Endothelial cell of umbilical vein (primary cell): Measurements from ENCODE around the gene KLHL18. TPM values are rescaled to one million over a fixed set of nuclear protein-coding genes. Genes with fewer than 3 reads are reported as not detected.

Source experiments
- BruUV-seq: library from RNA; stranded (reverse); fragments of 400-500 nt; replicated peaks from 2 replicates; lab custom pipeline; 2021; lab: Mats Ljungman, UMichigan
- CTCF ChIA-PET: fragments of 300-600, 350-600 bp; sonication (Branson Sonifier 250); formaldehyde crosslinking; loops from one replicate; lab custom pipeline; 2021; ENCODE audit warnings: antibody characterized with exemption, inconsistent platforms; lab: Charles Lee
- POLR2A ChIA-PET: fragments of 300-600, 350-600 bp; sonication (Branson Sonifier 250); formaldehyde crosslinking; loops from one replicate; lab custom pipeline; 2021; ENCODE audit warnings: antibody characterized with exemption, inconsistent platforms; lab: Charles Lee
- DNase-seq: peaks from one replicate; pipeline ENCODE4 v3.0.0-alpha.2; 2011; ENCODE audit warnings: low read depth, low spot score
- FAIRE-seq: peaks from 2 replicates; lab custom pipeline; 2011; peaks lifted over from hg19 to GRCh38; lab: Jason Lieb, UNC
- H2AFZ ChIP-seq: 2 replicates; pipeline ENCODE4 v1.6.0; 2012; ENCODE audit warnings: low read depth, low read length, control low read depth, inconsistent platforms
- H3K27ac ChIP-seq: 2 replicates; pipeline ENCODE4 v1.5.1; 2011; ENCODE audit warnings: low read depth, mild to moderate bottlenecking, control low read depth, low read length, moderate library complexity; ENCODE audit not compliant: insufficient read depth
- H3K27me3 ChIP-seq, 2 experiments: 2 replicates each; pipeline versions ENCODE4 v1.6.0 to v1.6.1; 2011; ENCODE audit warnings: low read length in 2 of 2, mixed read lengths in 1 of 2; ENCODE audit not compliant: control insufficient read depth in 2 of 2, insufficient read depth in 2 of 2
- H3K36me3 ChIP-seq, 2 experiments: 2 replicates in 1 of 2; 3 replicates in 1 of 2; pipeline ENCODE4 v1.5.1; 2011; ENCODE audit warnings: low read length in 2 of 2, mild to moderate bottlenecking in 1 of 2, moderate library complexity in 1 of 2; ENCODE audit not compliant: control insufficient read depth in 2 of 2, insufficient read depth in 2 of 2; ENCODE audit errors: extremely low read depth in 1 of 2
- H3K4me1 ChIP-seq: 3 replicates; pipeline ENCODE4 v1.5.1; 2011; ENCODE audit warnings: mild to moderate bottlenecking, low read length; ENCODE audit not compliant: control insufficient read depth, insufficient read depth; ENCODE audit errors: extremely low read depth
- H3K4me2 ChIP-seq: 2 replicates; pipeline ENCODE4 v1.6.1; 2011; ENCODE audit warnings: low read length, control low read depth, mixed read lengths; ENCODE audit not compliant: insufficient read depth
- H3K4me3 ChIP-seq, 3 experiments: fragments of 200-600 bp in 1 of 3; sonication (generic), shearing (Covaris generic) in 1 of 3; replicated peaks in 1 of 3; 2 replicates each; pipeline ENCODE4 v1.5.1; 2011 to 2016; ENCODE audit warnings: control low read depth in 3 of 3, low read length in 3 of 3, mild to moderate bottlenecking in 2 of 3, inconsistent platforms in 1 of 3, low read depth in 1 of 3, moderate library complexity in 1 of 3; ENCODE audit not compliant: insufficient read depth in 1 of 3
- H3K79me2 ChIP-seq: 2 replicates; pipeline ENCODE4 v1.6.0; 2012; ENCODE audit warnings: low read length, inconsistent platforms; ENCODE audit not compliant: control insufficient read depth, insufficient read depth
- H3K9ac ChIP-seq: replicated peaks from 2 replicates; pipeline ENCODE3; 2011; ENCODE audit warnings: low read length, control low read depth; ENCODE audit not compliant: insufficient read depth; ENCODE audit errors: extremely low read depth
- H3K9me1 ChIP-seq: replicated peaks from 3 replicates; pipeline ENCODE4 v1.6.0; 2011; ENCODE audit warnings: mild to moderate bottlenecking, low read length; ENCODE audit not compliant: control insufficient read depth, insufficient read depth; ENCODE audit errors: extremely low read depth
- H3K9me3 ChIP-seq: replicated peaks from 2 replicates; pipeline ENCODE4 v1.5.1; 2012; ENCODE audit warnings: low read length, inconsistent platforms; ENCODE audit not compliant: control insufficient read depth, insufficient read depth
- H4K20me1 ChIP-seq: replicated peaks from 2 replicates; pipeline ENCODE3; 2011; ENCODE audit warnings: mild to moderate bottlenecking, low read length; ENCODE audit not compliant: control insufficient read depth, insufficient read depth; ENCODE audit errors: extremely low read depth
- CTCF ChIP-seq, 2 donors: IDR thresholded peaks; 1 replicate in 1 of 2; 2 replicates in 1 of 2; pipeline ENCODE4 v1.5.1; 2011; ENCODE audit warnings: low read length in 2 of 2, mild to moderate bottlenecking in 2 of 2, moderate library complexity in 2 of 2, control low read depth in 1 of 2, inconsistent platforms in 1 of 2, low read depth in 1 of 2; ENCODE audit not compliant: insufficient read depth in 1 of 2; ENCODE audit errors: extremely low read depth in 1 of 2
- EZH2 ChIP-seq: IDR thresholded peaks from 2 replicates; pipeline ENCODE4 v1.6.1; 2012; ENCODE audit warnings: borderline replicate concordance, low read depth, mild to moderate bottlenecking, moderate library complexity, low read length, inconsistent platforms; ENCODE audit not compliant: severe bottlenecking
- FOS ChIP-seq: IDR thresholded peaks from 2 replicates; pipeline ENCODE4 v1.6.1; 2011; ENCODE audit warnings: mild to moderate bottlenecking, low read length, moderate library complexity, borderline replicate concordance; ENCODE audit not compliant: insufficient read depth
- GATA2 ChIP-seq: IDR thresholded peaks from 2 replicates; pipeline ENCODE4 v1.7.0; 2011; ENCODE audit warnings: low read depth, mild to moderate bottlenecking, moderate library complexity, mixed read lengths, low read length; ENCODE audit not compliant: insufficient read length, insufficient read depth
- JUN ChIP-seq: IDR thresholded peaks from 2 replicates; pipeline ENCODE4 v1.6.1; 2011; ENCODE audit warnings: borderline replicate concordance, low read depth; ENCODE audit not compliant: insufficient read length, insufficient read depth
- MAX ChIP-seq: IDR thresholded peaks from 2 replicates; pipeline ENCODE4 v1.6.1; 2011; ENCODE audit not compliant: insufficient read depth, insufficient read length
- MYC ChIP-seq: IDR thresholded peaks from one replicate; pipeline ENCODE4 v1.6.1; 2011; ENCODE audit warnings: mild to moderate bottlenecking, low read depth, low read length
- POLR2A ChIP-seq: IDR thresholded peaks from 2 replicates; pipeline ENCODE4 v1.6.1; 2012; ENCODE audit warnings: low read depth, mild to moderate bottlenecking, control low read depth, low read length
- POLR2AphosphoS5 ChIP-seq: IDR thresholded peaks from 2 replicates; pipeline ENCODE4 v1.6.1; 2012; ENCODE audit warnings: low read depth, mild to moderate bottlenecking, control low read depth, low read length, moderate library complexity; ENCODE audit not compliant: insufficient read depth
- dilution Hi-C: fragments of 300-500 bp; cut with MboI; formaldehyde crosslinking; loops from one replicate; pipeline ENCODE4 v1.15.0; 2019; ENCODE audit warnings: low sequenced_read_pairs; ENCODE audit not compliant: extremely low pct_ligation_motif_present
- intact Hi-C: fragments of 100-400 bp; cut with micrococcal nuclease; formaldehyde crosslinking; loops from one replicate; pipeline ENCODE4 v1.10.0; 2022
- polyA plus RNA-seq, 4 experiments: library from polyadenylated mRNA; depleted of rRNA in 3 of 4; stranded (reverse) in 3 of 4; unstranded in 1 of 4; fragments of >200 nt; gene quantifications; 2 replicates each; pipeline versions ENCODE4 v1.2.1 to v1.2.3, GENCODE V29; 2011 to 2012; ENCODE audit warnings: missing spikeins in 1 of 4
- total RNA-seq: library from RNA; stranded (reverse); gene quantifications from 2 replicates; pipeline ENCODE4 v1.2.3, GENCODE V29; 2021

KLHL18 gene
- total and polyA plus RNA-seq, 2 donors (not counting 3 experiments of a cell fraction or from before 2014, with no cell fraction given) = 43.4 to 58.1 TPM

GRCh38 chr3:47243419-47244147 lies 39.2 kb upstream of the KLHL18 start:
- ChIA-PET CTCF (no interaction called here), POLR2A (no interaction called here)
- H3K9me3 ChIP-seq = no peaks in the 10 kb centered on the region
- DNase-seq = no peak
- dilution Hi-C loops (no loop called here), intact Hi-C loops (no loop called here)
- no peaks in the 10 kb centered on the region for H3K79me2 ChIP-seq
- no peak for TF ChIP-seq POLR2AphosphoS5
- no peak for TF ChIP-seq GATA2
- TF ChIP-seq POLR2A = no peak
- TF ChIP-seq JUN = no peak
- TF ChIP-seq MYC = no peak
- no peak for TF ChIP-seq EZH2
- no peak for TF ChIP-seq FOS
- no peak for TF ChIP-seq CTCF (IDR thresholded peaks at IDR 0.05; ENCODE audit: extremely low read depth in 1 of 2, insufficient read depth in 1 of 2, low read depth in 1 of 2, low read length in 2 of 2)
- TF ChIP-seq MAX = no peak
- no peak overlapping the region for H3K4me2 ChIP-seq
- BruUV-seq = no TSS peak
- no peak overlapping the region for H3K9ac ChIP-seq
- no peak for FAIRE-seq
- H3K9me1 ChIP-seq = no peaks in the 10 kb centered on the region
- H3K4me1 ChIP-seq = no peaks in the 10 kb centered on the region
- no peak overlapping the region for H3K4me3 ChIP-seq
- no peak overlapping the region for H2AFZ ChIP-seq
- H3K27ac ChIP-seq = no peak overlapping the region
- no peaks in the 10 kb centered on the region for H3K36me3 ChIP-seq
- H3K27me3 ChIP-seq = no peaks in the 10 kb centered on the region
- no peaks in the 10 kb centered on the region for H4K20me1 ChIP-seq
